ENCODE results near the gene LRRN2. TPM values are rescaled to one million over a fixed set of nuclear protein-coding genes. Genes with fewer than 3 reads are reported as not detected.

LRRN2 gene
- total and polyA plus RNA-seq, 2 donors (not counting 3 experiments of a cell fraction or from before 2014, with no cell fraction given) = not detected

DNA sequence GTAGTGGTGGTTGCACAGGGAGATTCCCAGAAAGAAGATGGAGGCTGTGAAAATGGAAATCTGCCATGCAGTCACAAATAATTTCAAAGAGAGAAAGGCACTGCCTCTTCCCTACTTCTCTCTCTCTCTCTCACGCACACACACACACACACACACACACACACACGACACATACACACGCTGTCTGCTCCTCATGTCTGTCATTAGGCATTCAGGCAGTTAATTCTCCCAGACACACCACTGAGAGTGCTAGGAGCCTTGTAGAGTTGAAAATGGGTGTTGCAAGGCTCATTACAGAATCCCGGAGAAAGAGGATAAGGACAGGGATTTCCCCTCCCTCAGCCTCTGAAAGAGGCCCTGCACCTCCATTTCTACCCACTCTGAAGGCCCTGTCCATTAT, 47.8 kb upstream of the LRRN2 start:
- intact Hi-C loops (cut with micrococcal nuclease) = no loop called here
- TF ChIP-seq POLR2AphosphoS5 (IDR thresholded peaks at IDR 0.05; ENCODE audit: insufficient read depth, low read depth, low read length) = no peak
- no peak for TF ChIP-seq JUN (IDR thresholded peaks at IDR 0.05; ENCODE audit: borderline replicate concordance, insufficient read depth, insufficient read length, low read depth)
- TF ChIP-seq, protein P1, sequence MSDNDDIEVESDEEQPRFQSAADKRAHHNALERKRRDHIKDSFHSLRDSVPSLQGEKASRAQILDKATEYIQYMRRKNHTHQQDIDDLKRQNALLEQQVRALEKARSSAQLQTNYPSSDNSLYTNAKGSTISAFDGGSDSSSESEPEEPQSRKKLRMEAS (IDR thresholded peaks at IDR 0.05; ENCODE audit: insufficient read depth, insufficient read length) = no peak
- no peak for TF ChIP-seq GATA2 (IDR thresholded peaks at IDR 0.05; ENCODE audit: insufficient read depth, insufficient read length, low read depth, low read length)
- no peak for TF ChIP-seq FOS (IDR thresholded peaks at IDR 0.05; ENCODE audit: borderline replicate concordance, insufficient read depth, low read length)
- no peak for TF ChIP-seq POLR2A (IDR thresholded peaks at IDR 0.05; ENCODE audit: low read depth, low read length)
- TF ChIP-seq MYC (IDR thresholded peaks at IDR 0.05; ENCODE audit: low read depth, low read length) = no peak
- TF ChIP-seq EZH2 (IDR thresholded peaks at IDR 0.05; ENCODE audit: borderline replicate concordance, low read depth, low read length, severe bottlenecking) = no peak
- TF ChIP-seq, protein P2, sequence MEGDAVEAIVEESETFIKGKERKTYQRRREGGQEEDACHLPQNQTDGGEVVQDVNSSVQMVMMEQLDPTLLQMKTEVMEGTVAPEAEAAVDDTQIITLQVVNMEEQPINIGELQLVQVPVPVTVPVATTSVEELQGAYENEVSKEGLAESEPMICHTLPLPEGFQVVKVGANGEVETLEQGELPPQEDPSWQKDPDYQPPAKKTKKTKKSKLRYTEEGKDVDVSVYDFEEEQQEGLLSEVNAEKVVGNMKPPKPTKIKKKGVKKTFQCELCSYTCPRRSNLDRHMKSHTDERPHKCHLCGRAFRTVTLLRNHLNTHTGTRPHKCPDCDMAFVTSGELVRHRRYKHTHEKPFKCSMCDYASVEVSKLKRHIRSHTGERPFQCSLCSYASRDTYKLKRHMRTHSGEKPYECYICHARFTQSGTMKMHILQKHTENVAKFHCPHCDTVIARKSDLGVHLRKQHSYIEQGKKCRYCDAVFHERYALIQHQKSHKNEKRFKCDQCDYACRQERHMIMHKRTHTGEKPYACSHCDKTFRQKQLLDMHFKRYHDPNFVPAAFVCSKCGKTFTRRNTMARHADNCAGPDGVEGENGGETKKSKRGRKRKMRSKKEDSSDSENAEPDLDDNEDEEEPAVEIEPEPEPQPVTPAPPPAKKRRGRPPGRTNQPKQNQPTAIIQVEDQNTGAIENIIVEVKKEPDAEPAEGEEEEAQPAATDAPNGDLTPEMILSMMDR (IDR thresholded peaks at IDR 0.05; ENCODE audit: extremely low read depth in 1 of 2, insufficient read depth in 1 of 2, low read depth in 1 of 2, low read length in 2 of 2) = no peak
- H3K4me3 ChIP-seq (replicated peaks in 1 of 3; ENCODE audit: insufficient read depth in 1 of 3, low read depth in 1 of 3, low read length in 3 of 3) = no peak overlapping the region
- no peaks in the 10 kb centered on the region for H3K4me1 ChIP-seq (ENCODE audit: control insufficient read depth, extremely low read depth, insufficient read depth, low read length)
- peaks cover 11 to 14% of the 10 kb centered on the region in 2 experiments for H3K27me3 ChIP-seq (ENCODE audit: control insufficient read depth in 2 of 2, insufficient read depth in 2 of 2, low read length in 2 of 2)
- H3K36me3 ChIP-seq (ENCODE audit: control insufficient read depth in 2 of 2, extremely low read depth in 1 of 2, insufficient read depth in 2 of 2, low read length in 2 of 2) = no peaks in the 10 kb centered on the region
- no peak overlapping the region for H3K4me2 ChIP-seq (ENCODE audit: insufficient read depth, low read length)
- ChIA-PET POLR2A (no interaction called here), CTCF (interaction anchor here (1.2 to 1.7 kb wide), 3 partner anchors 14 to 59 kb away, joined by 3 to 5 read pairs (median 5); no protein-coding TSS in a partner anchor)
- H2AFZ ChIP-seq (ENCODE audit: low read depth, low read length) = no peak overlapping the region
- dilution Hi-C loops (cut with MboI; ENCODE audit: extremely low pct_ligation_motif_present, low sequenced_read_pairs) = no loop called here
- H3K9me3 ChIP-seq (replicated peaks; ENCODE audit: control insufficient read depth, insufficient read depth, low read length) = no peaks in the 10 kb centered on the region
- no peak for DNase-seq (ENCODE audit: low read depth, low spot score)
- no peak overlapping the region for H3K27ac ChIP-seq (ENCODE audit: insufficient read depth, low read depth, low read length)
- H3K9ac ChIP-seq (replicated peaks; ENCODE audit: extremely low read depth, insufficient read depth, low read length) = no peak overlapping the region
- no peaks in the 10 kb centered on the region for H3K79me2 ChIP-seq (ENCODE audit: control insufficient read depth, insufficient read depth, low read length)
- H3K9me1 ChIP-seq (replicated peaks; ENCODE audit: control insufficient read depth, extremely low read depth, insufficient read depth, low read length) = no peaks in the 10 kb centered on the region
- no TSS peak for BruUV-seq (replicated peaks)
- FAIRE-seq = no peak
- no peaks in the 10 kb centered on the region for H4K20me1 ChIP-seq (replicated peaks; ENCODE audit: control insufficient read depth, extremely low read depth, insufficient read depth, low read length)
